IMR-90 (cell line): ENCODE results near the gene CPNE4. TPM values are rescaled to one million over a fixed set of nuclear protein-coding genes. Genes with fewer than 3 reads are reported as not detected.

Experiments used
- ATAC-seq: fragments of 200-7000 bp; cut with Tn5 transposase; 2 replicates; pipeline ENCODE4 v1.9.1; 2020; ENCODE audit warnings: low read depth, mild to moderate bottlenecking, moderate library complexity
- BruUV-seq: library from RNA; stranded (reverse); fragments of 400-500 nt; replicated peaks from 2 replicates; lab custom pipeline; 2021; lab: Mats Ljungman, UMichigan
- CTCF ChIA-PET: fragments of 300-600 bp; formaldehyde crosslinking; extraction: SDS; loops from one replicate; lab custom pipeline; 2021; ENCODE audit warnings: antibody characterized with exemption; lab: Yijun Ruan, JAX
- POLR2A ChIA-PET: fragments of 300-600 bp; sonication (Branson Sonifier 250); formaldehyde crosslinking; loops from one replicate; lab custom pipeline; 2022; ENCODE audit warnings: antibody characterized with exemption; ENCODE audit not compliant: unreplicated experiment; lab: Charles Lee
- DNase-seq: peaks from one replicate; pipeline ENCODE4 v3.0.0; 2013
- H2AFZ ChIP-seq: replicated peaks from 2 replicates; pipeline ENCODE3; 2013; ENCODE audit warnings: low read length, mild to moderate bottlenecking; ENCODE audit not compliant: poor library complexity
- H2AK5ac ChIP-seq: 2 replicates; pipeline ENCODE4 v1.6.1; 2013; ENCODE audit warnings: low read depth, low read length, inconsistent platforms
- H2AK9ac ChIP-seq: replicated peaks from 2 replicates; pipeline ENCODE3; 2013; ENCODE audit warnings: mild to moderate bottlenecking, low read depth, low read length, moderate library complexity; ENCODE audit not compliant: poor library complexity
- H2BK120ac ChIP-seq: 2 replicates; pipeline ENCODE4 v1.6.1; 2013; ENCODE audit warnings: low read depth, low read length, inconsistent platforms
- H2BK15ac ChIP-seq: 3 replicates; pipeline ENCODE4 v1.6.1; 2013; ENCODE audit warnings: low read depth, low read length, inconsistent platforms
- H2BK20ac ChIP-seq: 2 replicates; pipeline ENCODE4 v1.6.1; 2013; ENCODE audit warnings: low read depth, mild to moderate bottlenecking, inconsistent platforms, low read length, moderate library complexity
- H2BK5ac ChIP-seq: 2 replicates; pipeline ENCODE4 v1.6.1; 2013; ENCODE audit warnings: mild to moderate bottlenecking, low read depth, low read length, inconsistent platforms; ENCODE audit not compliant: poor library complexity, severe bottlenecking
- H3K14ac ChIP-seq: replicated peaks from 2 replicates; pipeline ENCODE4 v1.6.1; 2013; ENCODE audit warnings: low read depth, low read length, inconsistent platforms
- H3K18ac ChIP-seq: 2 replicates; pipeline ENCODE4 v1.6.1; 2013; ENCODE audit warnings: low read depth, low read length, control low read depth
- H3K23ac ChIP-seq: 2 replicates; pipeline ENCODE4 v1.6.1; 2013; ENCODE audit warnings: low read depth, low read length, inconsistent platforms
- H3K27ac ChIP-seq: 2 replicates; pipeline ENCODE4 v1.5.1; 2013; ENCODE audit warnings: mild to moderate bottlenecking, control low read depth, low read length; ENCODE audit not compliant: insufficient read depth
- H3K27me3 ChIP-seq: 2 replicates; pipeline ENCODE4 v1.6.1; 2013; ENCODE audit warnings: low read length; ENCODE audit not compliant: control insufficient read depth, insufficient read depth
- H3K36me3 ChIP-seq: 2 replicates; pipeline ENCODE4 v1.6.1; 2013; ENCODE audit warnings: low read length, mixed read lengths; ENCODE audit not compliant: control insufficient read depth, insufficient read depth
- H3K4ac ChIP-seq: 2 replicates; pipeline ENCODE4 v1.6.1; 2013; ENCODE audit warnings: low read depth, low read length, inconsistent platforms
- H3K4me1 ChIP-seq: 2 replicates; pipeline ENCODE4 v1.6.1; 2013; ENCODE audit warnings: low read length, mixed read lengths; ENCODE audit not compliant: control insufficient read depth, insufficient read depth
- H3K4me2 ChIP-seq: 2 replicates; pipeline ENCODE4 v1.6.1; 2013; ENCODE audit warnings: low read depth, mild to moderate bottlenecking, control low read depth, low read length, moderate library complexity
- H3K4me3 ChIP-seq: 2 replicates; pipeline ENCODE4 v1.5.1; 2013; ENCODE audit warnings: low read depth, mild to moderate bottlenecking, control low read depth, low read length, moderate library complexity; ENCODE audit not compliant: insufficient read depth
- H3K56ac ChIP-seq: 2 replicates; pipeline ENCODE4 v1.6.1; 2013; ENCODE audit warnings: low read length, inconsistent platforms; ENCODE audit not compliant: insufficient read depth; ENCODE audit errors: extremely low read depth
- H3K79me1 ChIP-seq, 2 experiments: 2 replicates each; pipeline ENCODE4 v1.6.1; 2013; ENCODE audit warnings: low read length in 2 of 2, inconsistent platforms in 1 of 2, low read depth in 1 of 2
- H3K9ac ChIP-seq: 2 replicates; pipeline ENCODE4 v1.6.1; 2013; ENCODE audit warnings: low read depth, low read length, control low read depth
- H3K9me1 ChIP-seq: 2 replicates; pipeline ENCODE4 v1.6.1; 2013; ENCODE audit warnings: low read length, inconsistent platforms; ENCODE audit not compliant: insufficient read depth
- H3K9me3 ChIP-seq: 2 replicates; pipeline ENCODE4 v1.6.1; 2013; ENCODE audit warnings: low read length; ENCODE audit not compliant: control insufficient read depth, insufficient read depth
- H4K20me1 ChIP-seq: 2 replicates; pipeline ENCODE4 v1.6.1; 2013; ENCODE audit warnings: low read length, inconsistent platforms; ENCODE audit not compliant: insufficient read depth
- H4K5ac ChIP-seq: 2 replicates; pipeline ENCODE4 v1.6.1; 2013; ENCODE audit warnings: mild to moderate bottlenecking, low read depth, low read length, control low read depth
- H4K8ac ChIP-seq, 2 experiments: 2 replicates each; pipeline ENCODE4 v1.6.1; 2013; ENCODE audit warnings: low read depth in 2 of 2, low read length in 2 of 2, control low read depth in 1 of 2, inconsistent platforms in 1 of 2
- H4K91ac ChIP-seq: 2 replicates; pipeline ENCODE4 v1.6.1; 2013; ENCODE audit warnings: low read depth, low read length, inconsistent platforms; ENCODE audit not compliant: insufficient read depth
- BHLHE40 ChIP-seq: fragments of 150-350 bp; IDR thresholded peaks from 2 replicates; pipeline ENCODE4 v1.6.1; 2016; ENCODE audit warnings: mild to moderate bottlenecking, low read depth, low read length
- CEBPB ChIP-seq: IDR thresholded peaks from 2 replicates; pipeline ENCODE4 v1.6.1; 2012; ENCODE audit warnings: low read depth, low read length, improper control_type of control experiment
- CHD1 ChIP-seq: IDR thresholded peaks from 2 replicates; pipeline ENCODE4 v1.6.1; 2012; ENCODE audit warnings: low read depth, low read length, improper control_type of control experiment
- FOS ChIP-seq: fragments of 150-350 bp; IDR thresholded peaks from 2 replicates; pipeline ENCODE4 v1.6.1; 2016; ENCODE audit warnings: low read depth, low read length
- MAFK ChIP-seq: IDR thresholded peaks from 2 replicates; pipeline ENCODE4 v1.6.1; 2012; ENCODE audit warnings: low read depth, low read length, improper control_type of control experiment
- MAZ ChIP-seq: IDR thresholded peaks from 2 replicates; pipeline ENCODE4 v1.6.1; 2012; ENCODE audit warnings: low read depth, mild to moderate bottlenecking, low read length, improper control_type of control experiment, moderate library complexity, borderline replicate concordance
- MXI1 ChIP-seq: IDR thresholded peaks from 2 replicates; pipeline ENCODE4 v1.6.1; 2012; ENCODE audit warnings: low read depth, mild to moderate bottlenecking, low read length, moderate library complexity, borderline replicate concordance
- NFE2L2 ChIP-seq: fragments of 150-350 bp; IDR thresholded peaks from 2 replicates; pipeline ENCODE4 v1.6.1; 2016; ENCODE audit warnings: low read depth, mild to moderate bottlenecking, low read length
- POLR2A ChIP-seq: IDR thresholded peaks from 2 replicates; pipeline ENCODE4 v1.6.1; 2012; ENCODE audit warnings: mild to moderate bottlenecking, low read depth, low read length
- RAD21 ChIP-seq: IDR thresholded peaks from 2 replicates; pipeline ENCODE4 v1.6.1; 2012; ENCODE audit warnings: low read length, improper control_type of control experiment
- RCOR1 ChIP-seq: IDR thresholded peaks from 2 replicates; pipeline ENCODE4 v1.6.1; 2012; ENCODE audit warnings: mild to moderate bottlenecking, low read length, improper control_type of control experiment; ENCODE audit not compliant: insufficient replicate concordance
- RFX5 ChIP-seq: IDR thresholded peaks from 2 replicates; pipeline ENCODE4 v1.8.0; 2012; ENCODE audit warnings: low read depth, mild to moderate bottlenecking, low read length, moderate library complexity
- SMC3 ChIP-seq: fragments of 150-350 bp; IDR thresholded peaks from 2 replicates; pipeline ENCODE4 v1.6.1; 2016; ENCODE audit warnings: low read depth, mild to moderate bottlenecking, antibody characterized with exemption, low read length, moderate library complexity
- WGBS, 2 experiments: methylation state at CpG; one replicate each; pipeline versions ENCODE4 v1.1.5 to v1.1.7; 2013; ENCODE audit warnings: missing lambda C conversion rate in 2 of 2; ENCODE audit not compliant: insufficient read length in 1 of 2; ENCODE audit errors: extremely low coverage in 2 of 2; 5-methylcytosine and 5-hydroxymethylcytosine counted together
- dilution Hi-C: fragments of 300-500 bp; cut with HindIII; formaldehyde crosslinking; loops from one replicate; pipeline ENCODE4 v1.14.3; 2018; ENCODE audit warnings: low sequenced_read_pairs; ENCODE audit not compliant: unreplicated experiment
- in situ Hi-C: fragments of 300-500 bp; cut with MboI; formaldehyde crosslinking; loops from 3 replicates; pipeline ENCODE4 v1.14.3; 2019; ENCODE audit warnings: low sequenced_read_pairs, inconsistent platforms, mixed read lengths
- intact Hi-C: fragments of 100-400 bp; cut with micrococcal nuclease; formaldehyde crosslinking; loops from 2 replicates; pipeline ENCODE4 v1.10.0; 2022
- polyA plus RNA-seq, 3 experiments: library from polyadenylated mRNA; depleted of rRNA; stranded (reverse); fragments of >200 nt; gene quantifications; 2 replicates each; pipeline ENCODE4 v1.2.3, GENCODE V29; 2012; ENCODE audit warnings: low replicate concordance in 1 of 3
- total RNA-seq: library from RNA; depleted of rRNA; stranded (reverse); fragments of >200 nt; gene quantifications from 2 replicates; pipeline ENCODE4 v1.2.3, GENCODE V29; 2012
- TF ChIP-seq, protein P1 (sequence below): fragments of 150-350 bp; IDR thresholded peaks from 2 replicates; pipeline ENCODE4 v1.6.1; 2017; ENCODE audit warnings: mild to moderate bottlenecking, antibody characterized with exemption, low read length, low read depth
- TF ChIP-seq, protein P2 (sequence below): fragments of 150-350 bp; IDR thresholded peaks from 2 replicates; pipeline ENCODE4 v1.6.1; 2016; ENCODE audit warnings: low read depth, mild to moderate bottlenecking, low read length, moderate library complexity, borderline replicate concordance
- TF ChIP-seq, protein P3 (sequence below): conservative IDR thresholded peaks from 2 replicates; pipeline ENCODE4 v1.5.1; 2012; ENCODE audit warnings: mild to moderate bottlenecking, low read depth, low read length, improper control_type of control experiment

CPNE4 gene
- total and polyA plus RNA-seq, 2 of the 4 experiments (the other 2 are of a cell fraction): not detected

DNA sequence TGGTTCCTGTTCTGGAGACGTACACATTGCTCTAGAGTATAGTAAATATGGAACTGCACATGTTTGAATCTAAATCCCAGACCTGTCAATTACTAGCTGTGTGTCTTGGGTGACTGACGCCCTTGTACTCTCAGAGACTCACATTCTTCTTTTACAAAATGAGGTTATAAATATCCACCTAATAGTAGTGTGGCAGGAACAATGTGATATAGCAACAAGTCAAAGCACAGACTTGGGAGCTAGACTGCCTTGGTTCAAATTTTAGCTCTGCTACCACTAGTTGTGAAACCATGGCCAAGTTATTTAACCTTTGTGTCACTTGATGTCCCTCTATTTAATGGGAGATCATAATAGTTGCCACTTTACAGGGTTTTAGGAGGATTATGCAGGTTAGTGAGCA is 245.6 kb downstream of the CPNE4 start:
- no peak overlapping the region for H4K8ac ChIP-seq
- H2BK20ac ChIP-seq: no peak overlapping the region
- in situ Hi-C loops: loop anchor here (25.0 kb wide), 1 partner anchor 398 kb away; no protein-coding TSS in a partner anchor
- no peak overlapping the region for H2AK5ac ChIP-seq
- H2BK120ac ChIP-seq: no peak overlapping the region
- WGBS, 2 experiments: no CpG with 5 or more reads among the region's 2 CpGs
- no peaks in the 10 kb centered on the region for H3K36me3 ChIP-seq
- H3K9ac ChIP-seq: no peak overlapping the region
- H3K27ac ChIP-seq: no peak overlapping the region
- no peaks in the 10 kb centered on the region for H3K4me1 ChIP-seq
- no peaks in the 10 kb centered on the region for H3K9me3 ChIP-seq
- dilution Hi-C loops: loop anchor here (25.0 kb wide), 1 partner anchor 223 kb away; no protein-coding TSS in a partner anchor
- no peak overlapping the region for H3K18ac ChIP-seq
- no peak overlapping the region for H3K23ac ChIP-seq
- H2AFZ ChIP-seq: no peak overlapping the region
- H3K14ac ChIP-seq: no peak overlapping the region
- H4K20me1 ChIP-seq: no peaks in the 10 kb centered on the region
- intact Hi-C loops: no loop called here
- ChIA-PET CTCF (interaction anchor here (1.0 kb wide), 1 partner anchor 246 kb away, joined by 3 read pairs; the partner anchor contains the start of gene CPNE4), POLR2A (no interaction called here)
- ATAC-seq: no peak
- no peak overlapping the region for H2BK5ac ChIP-seq
- no peak overlapping the region for H4K91ac ChIP-seq
- BruUV-seq: no TSS peak
- H3K56ac ChIP-seq: no peak overlapping the region
- H3K4me2 ChIP-seq: no peak overlapping the region
- H4K5ac ChIP-seq: no peak overlapping the region
- H2AK9ac ChIP-seq: no peak overlapping the region
- no peak overlapping the region for H3K4me3 ChIP-seq
- H2BK15ac ChIP-seq: no peak overlapping the region
- no peaks in the 10 kb centered on the region; a peak in 1 of 4 replicates for H3K79me1 ChIP-seq
- H3K9me1 ChIP-seq: no peaks in the 10 kb centered on the region
- no peak for TF ChIP-seq RFX5
- TF ChIP-seq, protein P1, sequence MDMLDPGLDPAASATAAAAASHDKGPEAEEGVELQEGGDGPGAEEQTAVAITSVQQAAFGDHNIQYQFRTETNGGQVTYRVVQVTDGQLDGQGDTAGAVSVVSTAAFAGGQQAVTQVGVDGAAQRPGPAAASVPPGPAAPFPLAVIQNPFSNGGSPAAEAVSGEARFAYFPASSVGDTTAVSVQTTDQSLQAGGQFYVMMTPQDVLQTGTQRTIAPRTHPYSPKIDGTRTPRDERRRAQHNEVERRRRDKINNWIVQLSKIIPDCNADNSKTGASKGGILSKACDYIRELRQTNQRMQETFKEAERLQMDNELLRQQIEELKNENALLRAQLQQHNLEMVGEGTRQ: no peak
- TF ChIP-seq POLR2A: no peak
- no peak for TF ChIP-seq NFE2L2
- no peak for TF ChIP-seq CEBPB
- no peak for TF ChIP-seq CHD1
- TF ChIP-seq MAZ: no peak
- no peak for TF ChIP-seq MAFK
- TF ChIP-seq RCOR1: no peak
- TF ChIP-seq, protein P2, sequence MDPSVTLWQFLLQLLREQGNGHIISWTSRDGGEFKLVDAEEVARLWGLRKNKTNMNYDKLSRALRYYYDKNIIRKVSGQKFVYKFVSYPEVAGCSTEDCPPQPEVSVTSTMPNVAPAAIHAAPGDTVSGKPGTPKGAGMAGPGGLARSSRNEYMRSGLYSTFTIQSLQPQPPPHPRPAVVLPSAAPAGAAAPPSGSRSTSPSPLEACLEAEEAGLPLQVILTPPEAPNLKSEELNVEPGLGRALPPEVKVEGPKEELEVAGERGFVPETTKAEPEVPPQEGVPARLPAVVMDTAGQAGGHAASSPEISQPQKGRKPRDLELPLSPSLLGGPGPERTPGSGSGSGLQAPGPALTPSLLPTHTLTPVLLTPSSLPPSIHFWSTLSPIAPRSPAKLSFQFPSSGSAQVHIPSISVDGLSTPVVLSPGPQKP: no peak
- TF ChIP-seq BHLHE40: no peak
- TF ChIP-seq SMC3: no peak
- TF ChIP-seq MXI1: no peak
- no peak for TF ChIP-seq RAD21
- TF ChIP-seq FOS: no peak
- TF ChIP-seq, protein P3, sequence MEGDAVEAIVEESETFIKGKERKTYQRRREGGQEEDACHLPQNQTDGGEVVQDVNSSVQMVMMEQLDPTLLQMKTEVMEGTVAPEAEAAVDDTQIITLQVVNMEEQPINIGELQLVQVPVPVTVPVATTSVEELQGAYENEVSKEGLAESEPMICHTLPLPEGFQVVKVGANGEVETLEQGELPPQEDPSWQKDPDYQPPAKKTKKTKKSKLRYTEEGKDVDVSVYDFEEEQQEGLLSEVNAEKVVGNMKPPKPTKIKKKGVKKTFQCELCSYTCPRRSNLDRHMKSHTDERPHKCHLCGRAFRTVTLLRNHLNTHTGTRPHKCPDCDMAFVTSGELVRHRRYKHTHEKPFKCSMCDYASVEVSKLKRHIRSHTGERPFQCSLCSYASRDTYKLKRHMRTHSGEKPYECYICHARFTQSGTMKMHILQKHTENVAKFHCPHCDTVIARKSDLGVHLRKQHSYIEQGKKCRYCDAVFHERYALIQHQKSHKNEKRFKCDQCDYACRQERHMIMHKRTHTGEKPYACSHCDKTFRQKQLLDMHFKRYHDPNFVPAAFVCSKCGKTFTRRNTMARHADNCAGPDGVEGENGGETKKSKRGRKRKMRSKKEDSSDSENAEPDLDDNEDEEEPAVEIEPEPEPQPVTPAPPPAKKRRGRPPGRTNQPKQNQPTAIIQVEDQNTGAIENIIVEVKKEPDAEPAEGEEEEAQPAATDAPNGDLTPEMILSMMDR: no peak
- no peaks in the 10 kb centered on the region for H3K27me3 ChIP-seq
- no peak overlapping the region for H3K4ac ChIP-seq
- DNase-seq: no peak
